ENCODE data around the gene TAF4B.

DNA sequence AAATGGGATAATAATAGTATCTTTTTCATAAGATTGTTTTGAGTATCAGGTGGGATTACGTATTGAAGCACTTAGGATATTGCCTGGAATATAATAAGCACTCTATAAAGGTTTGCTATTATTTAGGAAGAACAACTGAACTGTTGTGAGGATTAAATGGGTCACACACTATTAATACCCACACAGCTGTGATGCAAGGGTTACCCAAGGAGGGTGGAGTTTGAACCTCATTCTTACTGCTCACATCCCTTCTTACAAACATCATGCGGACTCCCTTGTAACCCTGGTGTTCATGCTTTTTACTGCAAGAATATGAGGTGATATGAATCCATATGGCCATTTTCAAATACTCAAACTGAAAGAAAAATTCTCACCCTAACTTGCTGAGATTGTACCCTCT, 208.6 kb downstream of the TAF4B start:
- no peak for TF ChIP-seq SP1 (CRISPR knock-in tag; conservative IDR thresholded peaks at IDR 0.05)
- TF ChIP-seq CREM (CRISPR knock-in tag; IDR thresholded peaks at IDR 0.05): no peak
- TF ChIP-seq, protein P1, sequence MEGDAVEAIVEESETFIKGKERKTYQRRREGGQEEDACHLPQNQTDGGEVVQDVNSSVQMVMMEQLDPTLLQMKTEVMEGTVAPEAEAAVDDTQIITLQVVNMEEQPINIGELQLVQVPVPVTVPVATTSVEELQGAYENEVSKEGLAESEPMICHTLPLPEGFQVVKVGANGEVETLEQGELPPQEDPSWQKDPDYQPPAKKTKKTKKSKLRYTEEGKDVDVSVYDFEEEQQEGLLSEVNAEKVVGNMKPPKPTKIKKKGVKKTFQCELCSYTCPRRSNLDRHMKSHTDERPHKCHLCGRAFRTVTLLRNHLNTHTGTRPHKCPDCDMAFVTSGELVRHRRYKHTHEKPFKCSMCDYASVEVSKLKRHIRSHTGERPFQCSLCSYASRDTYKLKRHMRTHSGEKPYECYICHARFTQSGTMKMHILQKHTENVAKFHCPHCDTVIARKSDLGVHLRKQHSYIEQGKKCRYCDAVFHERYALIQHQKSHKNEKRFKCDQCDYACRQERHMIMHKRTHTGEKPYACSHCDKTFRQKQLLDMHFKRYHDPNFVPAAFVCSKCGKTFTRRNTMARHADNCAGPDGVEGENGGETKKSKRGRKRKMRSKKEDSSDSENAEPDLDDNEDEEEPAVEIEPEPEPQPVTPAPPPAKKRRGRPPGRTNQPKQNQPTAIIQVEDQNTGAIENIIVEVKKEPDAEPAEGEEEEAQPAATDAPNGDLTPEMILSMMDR (IDR thresholded peaks at IDR 0.05): no peak
- TF ChIP-seq ZNF416 (CRISPR knock-in tag; IDR thresholded peaks at IDR 0.05): no peak

Data from WTC11 (cell line).